Measurements from ENCODE around the gene HEXB.

HEXB gene

DNA sequence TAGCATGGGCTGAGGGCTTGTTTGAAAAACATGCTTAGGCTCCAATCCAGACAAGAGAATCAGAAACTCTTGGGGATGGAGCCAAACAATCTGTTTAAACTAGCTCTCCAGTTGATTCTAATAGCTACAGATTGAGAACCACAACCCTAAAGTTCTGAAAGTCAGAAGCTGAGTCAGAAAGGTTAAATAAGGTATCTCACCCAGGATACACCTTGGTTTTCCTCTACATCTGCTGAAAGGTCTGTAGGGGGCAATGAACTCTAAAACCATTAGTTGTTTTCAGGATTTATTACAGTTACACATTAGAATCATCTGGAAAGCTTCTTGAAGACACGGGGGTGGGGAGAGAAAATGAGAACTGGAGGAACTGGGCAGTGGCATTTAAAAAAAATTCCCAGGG, 76.2 kb downstream of the HEXB start:
- DNase-seq, result no peak

DNA sequence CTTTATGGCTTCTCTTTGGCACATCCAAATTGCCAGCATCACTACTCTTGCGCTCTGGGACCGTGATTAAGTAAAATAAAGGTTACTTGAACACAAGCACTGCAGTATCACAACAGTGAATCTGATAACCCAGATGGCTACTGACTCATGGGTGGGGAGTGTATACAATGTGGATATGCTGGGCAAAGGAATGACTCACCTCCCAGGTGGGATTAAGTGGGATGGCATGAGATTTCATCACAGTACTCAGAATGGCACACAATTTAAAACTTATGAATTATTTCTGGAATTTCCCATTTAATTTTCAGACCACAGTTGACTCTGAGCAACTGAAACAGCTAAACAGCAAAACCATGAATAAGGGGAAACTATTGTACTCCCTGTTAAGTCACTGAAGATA, 77.6 kb downstream of the HEXB start:
- DNase-seq, result peak; percentile 53

DNA sequence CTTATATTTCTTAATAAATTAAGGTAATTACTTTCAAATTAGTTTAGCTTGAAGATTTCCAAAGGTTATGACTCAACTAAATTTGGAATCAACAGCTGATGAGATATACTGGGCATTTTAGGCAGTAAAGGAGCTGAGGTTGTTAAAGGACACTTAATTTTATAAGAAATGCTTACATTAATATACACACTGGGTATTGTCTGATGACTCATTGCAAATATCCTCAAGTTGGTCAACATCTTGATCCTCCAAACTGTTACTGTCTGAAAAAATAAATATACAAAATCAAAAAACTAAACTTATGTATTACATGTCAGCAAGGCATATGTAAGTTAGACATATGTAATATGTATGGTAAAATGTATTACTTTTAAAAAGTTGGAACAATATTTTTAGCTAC, 78.5 kb downstream of the HEXB start:
- no peak for DNase-seq

DNA sequence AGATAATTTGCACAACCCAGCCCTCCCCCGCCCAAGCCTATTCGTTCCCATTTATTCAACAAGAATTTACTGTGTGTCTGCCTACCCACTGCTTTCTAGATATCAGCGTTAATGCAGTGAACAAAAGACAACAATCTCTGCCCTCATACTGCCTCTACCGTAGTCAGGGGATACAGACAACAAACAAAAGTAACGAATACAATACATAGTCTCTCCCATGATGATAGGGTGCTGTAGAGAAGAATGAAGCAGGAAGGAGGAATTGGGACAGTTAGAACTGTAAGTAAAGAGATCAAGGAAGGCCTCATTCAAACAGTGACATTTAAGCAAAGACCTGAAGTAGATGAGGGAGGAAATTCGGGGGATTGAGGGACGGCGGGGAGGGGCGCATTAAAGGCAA, 80.2 kb downstream of the HEXB start:
- no peak for DNase-seq

DNA sequence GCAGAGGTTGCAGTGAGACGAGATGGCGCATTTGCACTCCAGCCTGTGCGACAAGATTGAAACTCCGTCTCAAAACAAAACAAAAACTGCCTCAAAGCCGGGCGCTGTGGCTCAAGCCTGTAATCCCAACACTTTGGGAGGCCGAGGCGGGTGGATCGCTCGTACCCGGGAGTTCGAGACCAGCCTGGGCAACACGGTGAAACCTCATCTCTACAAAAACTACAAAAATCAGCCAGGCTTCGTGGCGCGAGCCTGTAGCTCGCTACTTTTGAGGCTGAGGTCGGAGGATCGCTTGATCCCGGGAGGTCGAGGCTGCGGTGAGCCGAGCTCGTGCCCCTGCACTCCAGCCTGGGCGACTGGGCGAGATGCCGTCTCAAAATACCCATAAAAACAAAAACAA, 80.9 kb downstream of the HEXB start:
- no peak for DNase-seq

DNA sequence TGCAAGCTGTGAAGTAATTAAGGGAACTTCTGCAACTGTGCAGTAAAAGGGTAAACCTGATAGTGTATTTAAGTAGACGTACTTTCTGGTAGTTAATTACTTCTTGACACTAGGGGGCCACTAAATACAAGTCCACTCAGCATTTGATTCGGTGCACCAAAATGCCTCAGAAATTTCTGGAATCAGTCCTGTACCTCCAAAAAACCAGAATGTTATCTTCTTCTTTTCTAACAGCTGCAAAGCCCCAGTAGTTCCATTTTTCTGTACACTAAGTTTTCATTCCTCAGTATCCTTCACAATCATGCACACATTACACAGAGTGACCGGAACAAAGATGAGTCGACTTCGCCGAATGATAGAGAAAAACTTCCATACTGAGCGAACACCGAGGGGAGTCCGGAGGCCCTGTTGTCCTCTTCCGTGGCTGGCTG, 81.4 kb downstream of the HEXB start:
- peak; percentile 14 for DNase-seq

DNA sequence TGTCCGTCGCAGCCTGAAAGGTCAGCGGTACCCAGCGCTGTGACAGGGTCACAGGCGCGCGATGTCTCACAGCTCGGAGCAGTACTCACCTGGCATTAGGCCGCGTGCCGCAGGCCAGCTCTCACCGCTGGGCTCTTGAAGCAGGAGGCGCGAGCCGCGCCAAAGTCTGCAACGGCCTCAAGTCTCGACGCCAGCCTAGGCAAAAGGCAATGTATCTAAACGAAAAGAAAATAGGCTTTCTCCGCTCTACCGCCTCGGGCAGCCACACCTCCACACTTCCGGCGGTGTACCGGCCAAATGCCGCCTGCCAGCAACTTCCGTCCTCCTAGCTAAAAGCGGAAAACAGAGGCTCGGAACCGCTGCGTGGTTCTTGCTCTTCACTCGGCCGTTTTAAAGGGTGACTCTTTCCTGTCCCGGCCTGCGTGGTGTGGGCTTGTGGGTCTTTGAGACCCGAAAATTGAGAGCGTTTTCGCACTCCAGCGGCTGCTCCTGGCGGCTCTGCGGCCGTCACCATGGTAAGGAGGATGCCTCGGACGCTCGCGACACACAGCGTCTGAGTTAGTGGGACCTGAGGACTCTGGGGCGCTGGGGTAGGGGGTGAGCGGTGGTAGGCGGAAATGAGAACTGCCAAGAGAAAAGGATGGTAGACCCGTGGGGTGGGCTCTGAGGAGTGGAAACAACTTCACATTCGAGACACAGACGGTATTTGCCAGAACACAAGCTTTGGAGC, 82.0 kb downstream of the HEXB start, which contains the start of the genes GFM2 and NSA2:
Gene GFM2 (minus strand): TSS at position 269 of the 730 bp plus-strand sequence. CDS start 3,375 bp downstream, outside the sequence.
Gene NSA2 (plus strand): TSS at position 401 of the 730 bp plus-strand sequence. CDS start 112 bp downstream, at position 513.
- DNase-seq, result peak; percentile 94

DNA sequence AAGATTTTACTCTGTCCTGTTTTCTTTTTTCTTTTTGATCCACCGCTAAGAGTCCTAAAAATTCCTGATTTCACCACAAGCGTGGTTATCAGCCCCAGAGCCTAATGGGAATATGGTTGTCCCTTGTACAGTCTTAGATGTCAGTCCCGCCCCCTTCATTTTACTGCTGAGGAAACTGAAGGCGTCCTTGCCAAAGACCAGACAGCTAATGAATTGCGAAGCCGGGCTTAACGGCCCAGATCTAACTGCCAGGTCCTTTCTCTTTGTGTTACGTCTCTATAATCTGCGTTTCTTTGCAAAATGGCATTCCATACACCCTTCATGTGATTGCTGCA, 82.5 kb downstream of the HEXB start:
- peak; percentile 25 for DNase-seq
